NCI-H226 (cell line): ENCODE results near the gene GRHPR.
"Not testable (repeated sequence)": the region's sequence is repeated elsewhere in the genome, so short reads cannot be mapped to it uniquely, and the experiment has no call there.

Source experiments
- DNase-seq: peaks from one replicate; pipeline ENCODE4 v3.0.0-alpha.2; 2015

Gene GRHPR

DNA sequence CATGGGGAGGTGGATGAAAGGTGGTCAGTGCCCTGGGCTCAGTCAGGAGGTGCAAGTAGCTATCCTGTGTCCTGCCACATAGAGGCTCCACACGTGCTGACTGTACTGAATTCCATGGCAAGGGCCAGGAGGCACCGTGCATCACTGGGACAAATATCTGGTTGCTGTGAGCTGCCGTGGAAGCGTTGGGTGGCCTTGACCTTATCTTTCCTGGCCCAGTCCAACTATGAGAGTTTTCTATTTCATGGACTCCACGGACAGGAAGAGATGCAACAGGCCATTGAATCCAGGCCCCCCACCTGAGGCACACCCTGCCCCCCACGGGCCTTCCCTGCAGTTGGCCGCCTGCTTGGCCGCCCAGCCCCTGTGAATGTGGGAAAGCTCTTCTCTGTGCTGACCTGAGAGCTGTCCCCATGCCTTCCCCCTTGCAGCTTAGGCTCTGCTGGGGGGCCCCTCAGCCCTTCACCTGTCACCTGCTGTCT, 1.7 kb downstream of the GRHPR start:
- DNase-seq, result no peak

DNA sequence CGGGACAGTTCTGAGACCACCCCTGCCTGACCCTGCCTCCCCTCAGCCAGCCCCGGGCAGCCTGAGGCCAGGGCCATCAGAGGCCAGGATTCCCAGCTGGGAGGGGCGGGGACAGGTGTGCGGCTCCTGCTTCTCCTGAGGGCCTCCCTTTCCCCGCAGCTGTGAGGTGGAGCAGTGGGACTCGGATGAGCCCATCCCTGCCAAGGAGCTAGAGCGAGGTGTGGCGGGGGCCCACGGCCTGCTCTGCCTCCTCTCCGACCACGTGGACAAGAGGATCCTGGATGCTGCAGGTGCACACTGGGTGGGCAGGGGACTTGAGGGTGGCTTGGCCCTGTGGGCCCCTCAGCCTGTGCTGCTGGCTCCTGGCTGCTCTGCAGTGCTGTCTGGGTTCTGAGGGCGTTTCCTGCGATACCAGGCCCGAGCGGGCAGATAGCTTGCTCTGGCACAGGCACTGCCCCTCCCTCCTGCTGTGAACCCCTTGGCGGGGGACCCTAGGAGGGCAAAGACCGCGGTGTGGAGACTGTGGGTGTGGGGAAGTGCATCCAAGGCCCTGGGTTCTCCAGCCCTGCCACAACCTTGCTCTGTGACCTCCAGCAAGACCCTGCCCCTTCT, 2.3 kb downstream of the GRHPR start:
- no peak for DNase-seq

DNA sequence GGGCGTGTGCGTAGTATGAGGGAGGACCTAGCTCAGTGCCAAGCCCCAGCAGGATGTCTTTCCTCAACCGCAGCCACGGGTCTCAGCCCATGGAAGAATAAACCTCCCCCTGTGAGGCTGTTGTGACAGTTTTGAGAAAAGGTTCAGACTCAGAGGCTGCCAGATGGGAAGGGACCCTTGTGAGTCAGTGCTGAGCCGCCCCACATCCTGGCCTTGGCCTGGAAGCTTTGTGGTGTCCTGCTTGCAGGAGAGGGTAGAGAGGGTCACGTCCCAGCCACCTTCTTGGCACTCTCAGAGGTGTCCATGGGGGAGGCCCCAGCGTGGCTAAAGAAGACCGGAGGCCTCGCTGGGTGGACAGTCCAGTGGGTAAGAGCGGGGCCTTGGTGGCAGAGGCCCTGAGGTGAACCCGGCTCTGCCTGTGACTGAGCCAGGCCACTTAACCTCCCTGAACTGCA, 2.8 kb downstream of the GRHPR start:
- DNase-seq, result no peak

DNA sequence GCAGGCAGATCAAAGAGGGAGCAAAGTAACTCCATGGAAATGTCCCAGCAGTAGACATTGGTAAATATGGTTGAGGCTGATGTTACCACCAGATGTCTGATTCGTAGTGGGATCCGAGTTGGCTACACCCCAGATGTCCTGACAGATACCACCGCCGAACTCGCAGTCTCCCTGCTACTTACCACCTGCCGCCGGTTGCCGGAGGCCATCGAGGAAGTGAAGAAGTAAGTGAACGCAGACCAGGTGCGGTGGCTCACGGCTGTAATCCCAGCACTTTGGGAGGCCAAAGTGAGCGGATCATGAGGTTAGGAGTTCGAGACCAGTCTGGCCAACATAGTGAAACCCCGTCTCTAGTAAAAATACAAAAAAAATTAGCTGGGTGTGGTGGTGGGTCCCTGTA, 3.9 kb downstream of the GRHPR start:
- not testable (repeated sequence) for DNase-seq

DNA sequence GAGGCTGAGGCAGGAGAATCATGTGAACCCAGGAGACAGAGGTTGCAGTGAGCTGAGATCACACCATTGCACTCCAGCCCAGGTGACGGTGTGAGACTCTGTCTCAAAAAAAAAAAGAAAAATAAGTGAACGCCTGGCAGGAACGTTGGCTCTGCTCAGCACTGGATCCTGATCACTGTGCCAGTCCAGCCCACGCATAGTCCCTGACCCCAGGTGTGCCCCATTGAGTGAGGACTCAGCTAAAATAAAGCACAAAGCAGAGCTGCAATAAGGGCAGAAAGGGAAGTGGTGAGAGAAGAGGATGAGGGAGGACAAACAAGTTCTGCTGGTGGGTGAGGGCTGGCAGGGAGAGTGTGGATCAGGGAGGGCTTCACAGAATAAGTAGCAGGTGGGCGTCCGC, 4.3 kb downstream of the GRHPR start:
- no peak for DNase-seq

DNA sequence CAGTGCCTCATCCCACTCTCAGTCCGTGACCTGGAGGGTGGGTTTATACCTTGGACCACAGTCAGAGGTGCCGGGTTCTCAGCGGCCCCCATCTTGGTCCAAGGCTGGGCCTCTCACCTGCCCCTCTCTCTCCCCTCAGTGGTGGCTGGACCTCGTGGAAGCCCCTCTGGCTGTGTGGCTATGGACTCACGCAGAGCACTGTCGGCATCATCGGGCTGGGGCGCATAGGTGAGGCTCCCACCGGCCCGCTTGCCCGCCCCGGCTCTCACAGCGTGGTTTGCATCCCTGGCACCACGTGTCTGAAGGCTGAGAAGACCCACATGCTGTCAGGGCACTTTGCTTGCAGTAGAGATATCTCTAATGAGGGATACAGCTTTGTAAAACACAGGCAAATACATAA, 5.8 kb downstream of the GRHPR start:
- no peak for DNase-seq

DNA sequence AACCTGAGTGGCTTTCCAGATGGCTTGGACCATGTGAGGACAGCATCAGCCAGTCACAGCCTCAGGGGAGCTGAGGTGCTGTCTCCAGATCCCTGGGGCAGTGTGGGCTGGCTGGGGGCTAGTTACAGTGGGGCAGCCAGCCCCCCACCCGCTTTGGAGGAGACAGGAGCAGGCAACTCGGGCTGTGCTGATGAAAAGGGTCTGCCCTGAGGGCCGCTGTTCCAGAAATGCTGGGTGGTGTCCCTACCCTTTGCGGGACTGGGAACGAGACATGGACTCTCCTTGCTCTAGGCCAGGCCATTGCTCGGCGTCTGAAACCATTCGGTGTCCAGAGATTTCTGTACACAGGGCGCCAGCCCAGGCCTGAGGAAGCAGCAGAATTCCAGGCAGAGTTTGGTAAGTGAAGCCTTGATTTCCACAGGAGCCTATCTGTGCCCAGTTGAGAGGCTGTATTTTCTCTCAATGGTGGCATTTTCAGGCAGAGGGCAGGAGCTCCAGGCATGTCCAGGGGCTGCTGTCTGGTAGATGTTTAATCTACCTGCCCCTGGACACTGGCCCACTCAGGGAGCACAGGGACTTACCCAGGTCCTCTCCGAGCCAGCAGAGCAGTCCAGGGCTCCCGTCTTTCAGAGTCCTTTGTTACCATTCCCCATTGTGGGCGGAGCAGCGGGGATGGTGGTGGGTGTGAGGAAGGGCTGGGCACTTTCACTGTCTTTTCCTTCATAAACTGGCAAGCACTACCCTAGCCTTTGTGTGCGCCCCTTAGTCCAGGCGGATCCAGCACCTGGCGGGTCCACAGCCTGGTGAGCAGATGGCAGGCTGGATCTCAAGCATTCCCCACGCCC, 7.2 kb downstream of the GRHPR start:
- no peak for DNase-seq

DNA sequence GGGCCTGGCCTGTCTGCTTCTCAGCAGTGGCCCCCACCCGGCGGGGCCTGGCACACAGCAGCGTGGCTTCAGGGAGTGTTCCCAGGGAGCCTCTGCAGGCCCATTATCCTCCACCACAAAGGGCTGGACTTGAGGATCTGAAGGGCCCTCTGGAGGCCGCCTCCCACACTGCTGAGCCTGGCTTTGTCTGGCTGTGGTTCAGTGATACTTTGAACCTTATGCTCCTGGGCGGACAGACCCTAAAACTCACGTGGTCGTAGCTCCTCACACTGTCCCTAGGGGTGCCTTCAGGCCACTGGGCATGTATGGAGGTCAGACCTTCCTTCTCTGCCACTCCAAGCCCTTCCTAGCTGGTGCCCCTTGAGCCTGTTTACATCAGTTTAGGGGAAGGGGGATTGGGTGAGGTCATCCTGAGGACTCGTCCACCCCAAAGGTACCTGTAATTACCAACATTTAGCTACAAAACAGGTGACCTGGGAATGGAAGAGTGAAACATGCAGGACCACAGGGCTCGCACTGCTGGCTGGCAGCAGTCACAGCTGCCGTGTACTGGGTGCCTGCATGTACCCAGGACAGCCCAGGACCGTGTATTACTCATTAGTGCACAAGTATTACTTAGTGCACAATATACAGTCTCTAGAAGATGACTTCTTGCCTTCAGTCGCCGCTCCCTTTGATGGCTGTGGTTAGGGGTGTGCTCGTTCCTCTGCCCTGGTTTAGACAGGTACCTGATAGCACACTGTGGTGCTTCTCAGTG, 8.5 kb downstream of the GRHPR start:
- no peak for DNase-seq

DNA sequence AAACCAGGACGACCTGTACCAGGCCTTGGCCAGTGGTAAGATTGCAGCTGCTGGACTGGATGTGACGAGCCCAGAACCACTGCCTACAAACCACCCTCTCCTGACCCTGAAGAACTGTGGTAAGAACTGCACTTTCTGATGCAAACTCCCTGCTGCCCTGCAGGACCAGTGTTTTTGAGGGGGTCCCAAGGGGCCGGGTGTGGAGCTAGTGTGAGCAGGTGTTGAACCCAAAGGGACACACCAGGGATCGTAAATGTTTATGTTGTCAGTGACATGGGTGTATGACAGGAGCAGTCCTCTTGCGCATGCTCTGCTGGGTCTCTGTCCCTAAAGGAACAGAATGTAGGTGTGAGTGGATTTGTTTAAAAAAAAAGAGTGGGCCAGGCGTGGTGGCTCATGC, 9.5 kb downstream of the GRHPR start:
- DNase-seq, result no peak

DNA sequence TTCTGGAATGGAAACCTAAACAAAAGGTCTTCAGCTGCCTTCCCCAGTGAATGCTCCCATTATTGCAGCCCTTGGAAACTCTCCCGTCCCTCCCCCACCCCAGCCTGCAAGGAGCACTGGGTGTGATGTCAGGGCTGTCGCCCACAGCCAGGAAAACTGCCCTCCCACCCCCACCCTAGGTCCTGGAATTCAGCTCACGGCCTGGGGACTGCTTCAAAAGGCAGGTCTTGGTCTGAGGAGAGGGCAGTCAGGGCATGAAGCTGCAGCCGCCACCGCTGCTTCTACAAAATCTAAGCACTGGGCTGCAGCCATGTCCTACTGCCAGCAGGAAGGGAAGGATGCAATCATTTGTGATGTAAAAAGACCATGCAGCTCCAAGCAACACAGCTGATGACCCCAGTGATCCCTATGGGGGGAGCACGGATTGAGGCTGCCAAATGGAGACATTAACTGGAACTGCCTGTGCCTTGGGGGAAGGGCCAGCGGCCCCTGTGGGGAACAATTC, 11.4 kb downstream of the GRHPR start:
- DNase-seq, result no peak

DNA sequence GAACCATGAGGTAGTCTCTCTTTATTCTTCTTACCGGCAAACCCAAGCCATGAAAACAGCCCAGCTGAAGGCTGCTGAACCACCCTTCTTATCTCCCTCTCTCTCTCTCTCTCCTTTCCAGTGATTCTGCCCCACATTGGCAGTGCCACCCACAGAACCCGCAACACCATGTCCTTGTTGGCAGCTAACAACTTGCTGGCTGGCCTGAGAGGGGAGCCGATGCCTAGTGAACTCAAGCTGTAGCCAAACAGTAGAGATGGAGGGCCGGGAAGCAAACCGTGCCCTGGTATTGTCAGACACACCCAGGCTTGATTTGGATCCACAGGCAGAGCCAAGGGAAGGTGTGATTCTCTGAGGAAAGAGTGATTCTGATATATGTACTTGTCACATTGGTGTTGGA, 14.0 kb downstream of the GRHPR start:
- DNase-seq, result no peak

DNA sequence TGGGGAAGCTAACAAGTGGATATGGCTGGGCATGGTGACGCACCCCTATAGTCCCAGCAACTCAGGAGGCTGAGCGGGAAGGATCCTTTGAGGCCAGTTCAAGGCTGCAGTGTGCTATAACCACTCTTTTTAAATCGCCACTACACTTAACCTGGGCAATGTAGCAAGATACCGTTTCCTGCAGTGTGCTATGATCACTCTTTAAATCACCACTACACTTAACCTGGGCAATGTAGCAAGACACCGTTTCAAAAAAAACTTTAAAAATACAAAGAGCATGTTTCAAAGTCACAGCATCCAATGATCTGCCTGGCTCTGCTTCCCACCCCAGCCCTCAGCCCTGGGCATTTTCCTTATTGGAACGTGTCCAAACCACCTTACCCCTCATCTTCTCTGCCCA, 14.5 kb downstream of the GRHPR start:
- DNase-seq, result no peak

DNA sequence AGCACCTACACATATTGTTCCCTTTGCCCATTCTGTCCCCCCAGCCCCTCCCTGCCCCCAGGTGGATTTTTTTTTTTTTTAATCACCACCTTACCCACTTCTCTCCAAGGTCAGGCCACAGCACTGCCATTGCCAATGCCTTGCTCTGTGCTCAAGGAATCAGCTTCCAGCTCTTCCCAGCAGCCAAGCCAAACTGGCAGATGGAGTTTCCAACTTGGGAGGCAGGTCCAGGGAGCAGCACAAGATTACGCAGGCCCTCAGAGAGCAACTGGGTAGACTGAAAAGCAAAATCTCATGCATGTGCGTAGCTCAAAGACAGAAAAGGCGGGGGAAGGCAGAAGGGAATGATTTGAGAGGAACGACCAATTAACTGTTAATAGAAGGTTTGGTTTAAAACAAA, 15.1 kb downstream of the GRHPR start:
- DNase-seq, result no peak

DNA sequence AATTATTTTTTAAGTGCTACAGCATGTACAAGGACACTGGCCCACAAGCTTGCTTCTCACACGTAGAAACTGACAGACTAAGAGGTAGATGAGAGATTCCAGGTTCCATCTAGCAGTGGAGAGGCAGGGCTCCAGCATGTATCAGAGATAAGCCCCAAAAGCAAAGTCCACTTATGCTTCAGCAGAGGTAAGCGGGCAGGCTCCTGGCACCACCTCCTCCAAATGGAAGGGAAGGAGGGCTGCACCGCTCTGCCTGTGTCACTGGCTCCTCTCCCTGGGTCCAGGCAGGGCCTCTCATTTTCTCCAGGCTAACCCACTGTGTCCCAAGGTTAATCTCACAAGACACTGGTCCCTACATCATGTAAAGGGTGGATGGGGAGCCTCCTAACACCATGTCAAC, 15.9 kb downstream of the GRHPR start:
- no peak for DNase-seq

DNA sequence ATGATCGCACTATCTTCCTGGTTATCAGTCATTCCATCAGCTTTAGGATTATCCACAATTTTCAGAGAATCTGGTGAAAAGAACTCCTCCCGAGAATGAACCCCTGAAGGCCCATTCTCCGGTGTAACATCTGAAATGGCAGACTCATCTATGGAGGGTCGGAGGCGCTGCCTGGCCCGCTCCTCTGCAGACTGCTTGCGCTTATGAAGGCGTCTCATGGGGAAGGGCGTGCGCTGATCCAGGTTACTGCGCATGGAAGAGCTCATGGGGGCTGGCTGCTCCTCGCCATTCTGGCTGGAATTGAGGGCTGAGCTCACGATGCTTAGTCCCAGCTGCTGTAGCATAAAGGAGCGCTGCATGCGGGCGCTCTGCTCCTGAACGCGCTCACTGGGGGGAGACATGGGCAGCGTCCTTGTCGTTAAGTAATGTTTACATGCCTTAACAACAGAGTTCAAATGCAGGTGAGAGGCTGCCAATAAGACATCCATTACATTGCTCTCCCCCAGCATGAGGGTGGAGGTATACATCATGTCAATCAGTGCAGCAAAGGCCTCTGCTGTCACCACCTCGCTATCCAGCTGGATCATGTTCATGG, 19.4 kb downstream of the GRHPR start:
- no peak for DNase-seq

DNA sequence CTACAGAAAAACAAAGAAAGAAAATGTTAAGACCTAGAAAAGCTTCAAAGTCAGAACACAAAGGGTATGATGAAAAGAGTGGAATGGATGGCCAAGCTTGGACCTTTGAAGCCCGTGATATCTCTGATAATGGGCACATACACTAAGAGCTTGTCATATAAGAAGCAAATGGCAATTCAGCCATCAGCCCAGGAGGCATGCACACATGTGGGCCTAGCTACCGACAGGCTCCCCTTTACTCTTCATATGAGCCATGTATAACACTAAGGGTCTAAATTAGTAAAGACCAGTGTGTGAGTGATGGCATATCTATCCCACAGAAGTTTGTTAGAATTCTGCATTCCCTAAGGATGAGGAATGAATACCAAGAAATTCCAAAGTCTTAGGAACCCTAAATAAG, 20.1 kb downstream of the GRHPR start:
- DNase-seq, result no peak

DNA sequence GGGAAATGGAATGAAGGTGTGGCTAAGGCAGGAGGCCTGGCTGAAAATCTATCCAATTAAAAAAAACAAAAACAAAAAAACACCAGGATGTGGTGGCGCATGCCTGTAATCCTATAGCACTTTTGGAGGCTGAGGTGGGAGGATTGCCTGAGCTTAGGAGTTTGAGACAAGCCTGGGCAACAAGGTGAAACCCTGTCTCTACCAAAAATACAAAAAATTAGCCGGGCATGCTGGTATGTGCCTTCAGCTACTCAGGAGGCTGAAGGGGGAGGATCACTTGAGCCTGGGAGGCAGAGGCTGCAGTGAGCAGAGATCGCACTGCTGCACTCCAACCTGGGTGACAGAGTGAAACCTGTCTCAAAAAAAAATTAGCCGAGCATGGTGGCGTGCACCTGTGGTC, 21.1 kb downstream of the GRHPR start:
- DNase-seq, result no peak

DNA sequence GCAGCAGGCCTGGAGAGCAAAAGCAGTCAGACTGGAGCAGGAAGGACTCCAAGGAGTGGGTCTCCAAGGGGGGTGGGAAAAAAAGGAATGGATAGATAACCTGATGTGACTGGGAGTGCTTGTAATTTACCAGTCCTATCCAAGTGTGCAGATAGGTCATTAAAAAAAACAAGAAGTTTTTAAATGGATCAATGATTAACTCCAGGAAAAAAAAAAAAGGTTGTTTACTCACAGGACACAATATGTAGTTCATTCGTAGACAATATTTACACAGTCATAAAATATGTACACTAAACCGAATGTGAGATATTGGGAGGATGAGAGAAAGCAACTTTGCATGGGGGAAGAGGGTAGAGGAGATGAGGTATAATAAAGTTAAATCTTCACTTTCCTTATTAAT, 22.4 kb downstream of the GRHPR start:
- no peak for DNase-seq

DNA sequence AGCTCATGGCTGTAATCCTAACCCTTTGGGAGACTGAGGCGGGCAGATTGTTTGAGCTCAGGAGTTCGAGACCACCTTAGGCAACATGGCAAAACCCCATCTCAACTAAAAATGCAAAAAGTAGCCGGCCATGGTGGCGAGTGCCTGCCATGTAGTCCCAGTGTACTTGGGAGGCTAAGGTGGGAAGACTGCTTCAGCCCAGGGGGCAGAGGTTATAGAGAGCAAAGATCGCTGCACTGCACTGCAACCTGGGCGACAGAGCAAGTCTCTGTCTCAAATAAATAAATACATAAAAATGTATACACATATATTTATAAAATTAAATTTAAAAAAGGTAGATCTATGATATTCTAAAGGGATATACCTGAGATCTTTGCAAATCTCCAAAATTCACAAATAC, 23.3 kb downstream of the GRHPR start:
- DNase-seq, result no peak

DNA sequence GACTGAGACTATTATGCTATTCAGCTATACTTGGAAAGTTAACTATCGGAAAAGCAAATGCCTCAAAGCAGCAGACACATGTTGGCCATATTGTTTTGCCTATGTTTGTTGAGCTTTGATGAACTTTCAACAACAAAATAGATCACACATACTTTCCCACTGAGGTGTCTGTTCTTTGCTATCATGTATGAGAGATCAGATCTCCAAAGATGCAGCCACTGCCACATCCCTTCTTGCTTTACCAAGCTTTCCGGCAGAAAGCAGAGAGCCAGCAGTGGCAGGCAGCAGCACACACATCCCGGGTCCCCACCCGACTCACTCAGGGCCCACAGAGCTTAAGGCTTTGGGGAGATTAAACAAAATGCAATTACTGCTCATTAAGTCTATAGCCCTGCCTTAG, 23.9 kb downstream of the GRHPR start:
- DNase-seq, result no peak

DNA sequence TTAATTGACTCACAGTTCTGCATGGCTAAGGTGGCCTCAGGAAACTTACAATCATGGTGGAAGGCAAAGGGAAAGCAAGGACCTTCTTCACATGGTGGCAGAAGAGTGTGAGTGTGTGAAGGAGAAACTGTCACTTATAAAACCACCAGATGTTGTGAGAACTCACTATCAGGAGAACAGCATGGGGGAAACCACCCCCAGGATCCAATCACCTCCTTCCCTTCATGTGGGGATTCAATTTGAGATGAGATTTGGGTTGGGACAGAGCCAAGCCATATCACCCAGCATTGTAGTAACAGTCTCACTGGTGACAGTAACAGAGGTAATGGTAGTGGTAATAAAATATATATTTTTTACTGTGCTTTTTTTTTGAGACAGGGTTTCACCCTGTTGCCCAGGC, 24.6 kb downstream of the GRHPR start:
- no peak for DNase-seq

DNA sequence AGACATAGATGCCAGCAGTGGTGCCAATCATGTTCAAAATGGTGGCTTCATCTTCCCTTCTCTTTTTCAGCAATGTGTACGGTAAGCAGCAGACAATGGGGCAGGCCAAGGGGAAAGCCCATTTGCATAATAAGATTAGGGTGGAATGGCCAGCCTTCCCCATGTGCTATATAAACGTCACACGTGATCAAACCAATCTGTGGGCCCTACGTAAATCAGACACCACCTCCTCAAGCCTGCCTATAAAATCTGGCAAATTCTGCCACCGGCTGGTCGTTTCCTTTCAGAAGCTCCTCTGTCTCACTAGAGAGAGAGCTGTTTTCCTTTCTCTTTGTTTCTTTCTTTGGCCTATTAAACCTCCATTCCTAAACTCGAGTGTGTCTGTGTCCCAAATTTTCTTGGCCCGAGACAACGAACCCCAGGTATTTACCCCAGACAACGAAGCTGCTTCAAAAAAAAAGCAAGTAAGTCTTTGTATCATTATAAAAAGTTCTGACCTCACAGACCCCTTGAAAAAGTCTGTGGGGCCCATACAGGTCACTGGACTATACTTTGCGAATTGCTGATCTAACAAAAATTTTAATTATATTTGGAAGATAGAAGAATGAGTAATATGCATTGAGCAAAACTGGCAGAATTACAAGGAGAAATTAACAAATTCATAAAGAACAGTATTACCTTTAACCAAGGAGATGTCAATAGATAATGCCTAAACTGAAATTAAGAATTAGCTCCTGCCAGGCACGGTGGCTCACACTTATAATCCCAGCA, 27.6 kb downstream of the GRHPR start:
- DNase-seq, result no peak
